CD4-positive, alpha-beta memory T cell (primary cell): ENCODE data around the gene SHFL. TPM values are rescaled to one million over a fixed set of nuclear protein-coding genes. Genes with fewer than 3 reads are reported as not detected.
A peak's percentile ranks its signal among the peaks of the same experiment; 100 is the strongest.

ENCODE experiments used
- CTCF ChIA-PET: fragments of 350-600 bp; sonication (Branson Sonifier 250); formaldehyde crosslinking; loops from one replicate; lab custom pipeline; 2021; ENCODE audit warnings: inconsistent platforms; ENCODE audit not compliant: partially characterized antibody; lab: Charles Lee
- POLR2A ChIA-PET: fragments of 350-600 bp; sonication (Branson Sonifier 250); formaldehyde crosslinking; loops from one replicate; lab custom pipeline; 2021; ENCODE audit not compliant: partially characterized antibody; lab: Charles Lee
- DNase-seq, 5 donors: peaks; one replicate each; pipeline versions ENCODE4 v3.0.0 to v3.0.0-alpha.2; 2020 to 2022; ENCODE audit warnings: mixed read lengths in 1 of 5
- H3K27ac ChIP-seq: one replicate; pipeline ENCODE4 v1.7.0; 2013; ENCODE audit warnings: low read depth, low read length
- H3K27me3 ChIP-seq: 2 replicates; pipeline ENCODE4 v1.7.0; 2013; ENCODE audit warnings: mild to moderate bottlenecking, low read length, moderate library complexity; ENCODE audit not compliant: insufficient read depth
- H3K36me3 ChIP-seq: 2 replicates; pipeline ENCODE4 v1.7.0; 2013; ENCODE audit warnings: mild to moderate bottlenecking, low read length, moderate library complexity; ENCODE audit not compliant: insufficient read depth
- H3K4me1 ChIP-seq: 2 replicates; pipeline ENCODE4 v1.7.0; 2013; ENCODE audit warnings: mild to moderate bottlenecking, low read length, moderate library complexity; ENCODE audit not compliant: insufficient read depth
- H3K4me3 ChIP-seq, 2 donors: one replicate each; pipeline ENCODE4 v1.7.0; 2013; ENCODE audit warnings: low read length in 2 of 2, mild to moderate bottlenecking in 1 of 2
- H3K9me3 ChIP-seq, 2 donors: one replicate each; pipeline ENCODE4 v1.7.0; 2013; ENCODE audit warnings: low read length in 2 of 2, control low read depth in 1 of 2; ENCODE audit not compliant: control insufficient read depth in 1 of 2
- H3K27ac Mint-ChIP-seq, 7 donors: one replicate each; pipeline ENCODE4 v1.8.0; 2020 to 2021; ENCODE audit warnings: mixed read lengths in 7 of 7, mild to moderate bottlenecking in 6 of 7, inconsistent platforms in 3 of 7, moderate library complexity in 3 of 7
- H3K27me3 Mint-ChIP-seq, 2 donors: one replicate each; pipeline ENCODE4 v1.8.0; 2020 to 2021; ENCODE audit warnings: mixed read lengths in 2 of 2
- H3K36me3 Mint-ChIP-seq, 2 donors: one replicate each; pipeline ENCODE4 v1.8.0; 2020 to 2021; ENCODE audit warnings: mixed read lengths in 2 of 2, inconsistent platforms in 1 of 2, mild to moderate bottlenecking in 1 of 2
- H3K4me1 Mint-ChIP-seq, 4 donors: one replicate each; pipeline ENCODE4 v1.8.0; 2020 to 2021; ENCODE audit warnings: mixed read lengths in 4 of 4, mild to moderate bottlenecking in 1 of 4
- H3K4me3 Mint-ChIP-seq, 8 donors: one replicate each; pipeline ENCODE4 v1.8.0; 2020 to 2021; ENCODE audit warnings: mixed read lengths in 8 of 8, mild to moderate bottlenecking in 7 of 8, moderate library complexity in 6 of 8, inconsistent platforms in 3 of 8
- H3K9me3 Mint-ChIP-seq, 8 donors: one replicate each; pipeline ENCODE4 v1.8.0; 2020 to 2021; ENCODE audit warnings: mixed read lengths in 8 of 8, mild to moderate bottlenecking in 5 of 8, inconsistent platforms in 3 of 8, moderate library complexity in 1 of 8
- intact Hi-C: fragments of 100-400 bp; cut with micrococcal nuclease; formaldehyde crosslinking; loops from one replicate; pipeline ENCODE4 v1.15.1; 2023
- polyA plus RNA-seq, 2 donors: library from polyadenylated mRNA; unstranded; fragments of 300-500 nt; fragmentation: Illumina TruSeq; gene quantifications; one replicate each; pipeline ENCODE4 v1.2.3, GENCODE V29; 2021
- total RNA-seq, 2 experiments: library from RNA; stranded (reverse); gene quantifications; one replicate each; pipeline ENCODE4 v1.2.3, GENCODE V29; 2021

The SHFL gene
- total and polyA plus RNA-seq, 4 experiments from 2014 or later, result 25.7 to 112 (median 85.0) TPM

- Histone ChIP-seq H3K4me3 (no peak overlapping the region), H3K36me3 (peaks cover 7% of the 10 kb centered on the region), H3K27me3 (no peaks in the 10 kb centered on the region), H3K27ac (no peak overlapping the region), H3K9me3 (no peaks in the 10 kb centered on the region), H3K4me1 (peaks cover 22% of the 10 kb centered on the region)
- H3K9me3 Mint-ChIP-seq, result no peaks in the 10 kb centered on the region
- H3K27me3 Mint-ChIP-seq, result no peaks in the 10 kb centered on the region
- POLR2A ChIA-PET, result interaction anchor here (3.3 to 3.7 kb wide), 3 partner anchors 15 to 26 kb away, joined by 19 to 28 read pairs (median 21); no protein-coding TSS in a partner anchor
- no peak for DNase-seq
- H3K36me3 Mint-ChIP-seq, result peaks cover 7 to 22% of the 10 kb centered on the region in 2 donors
- H3K4me3 Mint-ChIP-seq, result peak overlapping the region in 1 of 8 donors; percentile 3
- H3K27ac Mint-ChIP-seq, result peak overlapping the region in 1 of 7 donors; percentile 48
- intact Hi-C loops, result no loop called here
- peaks cover 3 to 24% (median 10%) of the 10 kb centered on the region in 4 donors for H3K4me1 Mint-ChIP-seq
- CTCF ChIA-PET, result interaction anchor here (1.1 to 2.6 kb wide), 5 partner anchors 9 to 95 kb away, joined by 3 to 8 read pairs (median 6); partner anchors contain the start of gene P2RY11
These were observed 35.9 kb downstream of the SHFL start for GRCh38 chr19:10122045-10122444.

DNA sequence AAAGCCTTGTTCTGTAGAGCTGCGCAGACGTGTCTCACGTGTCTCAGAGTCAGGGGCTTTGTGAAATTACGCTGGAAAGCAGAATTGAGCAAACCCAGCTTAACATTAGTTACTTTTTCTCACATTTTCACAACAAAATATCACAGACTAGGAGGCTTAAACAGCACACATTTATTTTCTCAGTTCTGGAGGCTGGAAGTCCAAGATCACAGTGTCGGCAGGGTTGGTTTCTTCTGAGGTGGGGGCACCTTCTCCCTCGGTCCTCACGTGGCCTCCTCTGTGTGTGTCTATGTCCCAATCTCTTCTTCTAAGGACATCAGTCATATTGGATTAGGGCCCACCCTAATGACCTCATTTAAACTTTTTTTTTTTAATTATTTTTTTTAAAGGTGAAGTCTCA lies 38.3 kb downstream of the SHFL start:
- Histone ChIP-seq H3K4me3 (no peak overlapping the region), H3K9me3 (no peaks in the 10 kb centered on the region), H3K36me3 (no peaks in the 10 kb centered on the region), H3K27ac (no peak overlapping the region), H3K27me3 (no peaks in the 10 kb centered on the region), H3K4me1 (no peaks in the 10 kb centered on the region)
- no peak overlapping the region for H3K4me3 Mint-ChIP-seq
- no peaks in the 10 kb centered on the region for H3K9me3 Mint-ChIP-seq
- peaks cover 3 to 7% (median 5%) of the 10 kb centered on the region in 4 donors for H3K4me1 Mint-ChIP-seq
- no peak for DNase-seq
- intact Hi-C loops, result no loop called here
- H3K27me3 Mint-ChIP-seq, result no peaks in the 10 kb centered on the region
- ChIA-PET POLR2A (interaction anchor here (0.8 to 1.2 kb wide), 2 partner anchors 15 to 19 kb away, joined by 3 to 4 read pairs; no protein-coding TSS in a partner anchor), CTCF (interaction anchor here (0.9 kb wide), 1 partner anchor 126 kb away, joined by 4 read pairs; no protein-coding TSS in a partner anchor)
- H3K27ac Mint-ChIP-seq, result peak overlapping the region in 3 of 7 donors; percentile 13 to 73 (median 26)
- peaks cover 4 to 17% of the 10 kb centered on the region in 2 donors for H3K36me3 Mint-ChIP-seq

DNA sequence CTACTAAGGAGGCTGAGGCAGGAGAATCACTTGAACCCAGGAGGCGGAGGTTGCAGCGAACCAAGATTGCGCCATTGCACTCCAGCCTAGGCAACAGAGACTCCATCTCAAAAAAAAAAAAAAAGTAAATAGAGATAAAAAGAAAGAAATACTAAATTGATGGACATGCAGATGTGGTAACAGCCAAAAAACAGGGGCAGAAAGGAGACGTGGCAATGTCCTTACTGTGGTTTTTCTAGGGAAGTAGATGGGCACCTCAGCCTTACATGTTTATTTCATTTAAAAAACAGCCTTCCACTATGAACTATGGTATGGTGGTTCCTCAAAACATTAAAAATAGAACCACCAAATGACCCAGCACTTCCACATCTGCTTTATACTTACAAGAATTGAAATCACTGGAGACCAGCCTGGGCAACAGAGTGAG lies 40.1 kb downstream of the SHFL start:
- Histone ChIP-seq H3K27ac (no peak overlapping the region), H3K4me1 (no peaks in the 10 kb centered on the region), H3K27me3 (no peaks in the 10 kb centered on the region), H3K9me3 (no peaks in the 10 kb centered on the region), H3K36me3 (peaks cover under 1% of the 10 kb centered on the region), H3K4me3 (no peak overlapping the region)
- no peak overlapping the region for H3K4me3 Mint-ChIP-seq
- no peak overlapping the region for H3K27ac Mint-ChIP-seq
- H3K36me3 Mint-ChIP-seq, result peaks cover 8 to 17% of the 10 kb centered on the region in 2 donors
- H3K4me1 Mint-ChIP-seq, result no peaks in the 10 kb centered on the region
- no peak for DNase-seq
- intact Hi-C loops, result loop anchor here (5.0 kb wide), 1 partner anchor 61 kb away; no protein-coding TSS in a partner anchor
- ChIA-PET POLR2A (interaction anchor here (1.1 kb wide), 1 partner anchor 17 kb away, joined by 3 read pairs; no protein-coding TSS in a partner anchor), CTCF (interaction anchor here (0.5 to 1.2 kb wide), 3 partner anchors 17 to 63 kb away, joined by 3 to 4 read pairs (median 3); partner anchors contain the start of gene ANGPTL6)
- H3K27me3 Mint-ChIP-seq, result no peaks in the 10 kb centered on the region
- H3K9me3 Mint-ChIP-seq, result no peaks in the 10 kb centered on the region

- CTCF ChIA-PET, result interaction anchor here (0.5 to 1.8 kb wide), 9 partner anchors 9 to 256 kb away, joined by 3 to 5 read pairs (median 4); partner anchors contain the start of gene PPAN
- no peak overlapping the region for H3K27ac ChIP-seq
- POLR2A ChIA-PET, result interaction anchor here (0.7 to 5.7 kb wide), 2 partner anchors 10 to 15 kb away, joined by 3 to 36 read pairs; no protein-coding TSS in a partner anchor
- peaks cover 0 to 1% (median 0%) of the 10 kb centered on the region in 8 donors for H3K9me3 Mint-ChIP-seq
- no peaks in the 10 kb centered on the region for H3K27me3 Mint-ChIP-seq
- H3K36me3 ChIP-seq, result peaks cover 49% of the 10 kb centered on the region
- H3K4me3 Mint-ChIP-seq, result no peak overlapping the region
- no peaks in the 10 kb centered on the region for H3K9me3 ChIP-seq
- peaks cover 28 to 43% of the 10 kb centered on the region in 2 donors for H3K36me3 Mint-ChIP-seq
- H3K4me1 Mint-ChIP-seq, result peaks cover 0 to 2% (median 0%) of the 10 kb centered on the region in 4 donors
- intact Hi-C loops, result no loop called here
- H3K4me1 ChIP-seq, result no peaks in the 10 kb centered on the region
- no peak for DNase-seq
- H3K27me3 ChIP-seq, result no peaks in the 10 kb centered on the region
- H3K4me3 ChIP-seq, result no peak overlapping the region
- peak overlapping the region in 4 of 7 donors; percentile 13 to 74 (median 55) for H3K27ac Mint-ChIP-seq
These were observed 46.8 kb downstream of the SHFL start for GRCh38 chr19:10132905-10133304.

DNA sequence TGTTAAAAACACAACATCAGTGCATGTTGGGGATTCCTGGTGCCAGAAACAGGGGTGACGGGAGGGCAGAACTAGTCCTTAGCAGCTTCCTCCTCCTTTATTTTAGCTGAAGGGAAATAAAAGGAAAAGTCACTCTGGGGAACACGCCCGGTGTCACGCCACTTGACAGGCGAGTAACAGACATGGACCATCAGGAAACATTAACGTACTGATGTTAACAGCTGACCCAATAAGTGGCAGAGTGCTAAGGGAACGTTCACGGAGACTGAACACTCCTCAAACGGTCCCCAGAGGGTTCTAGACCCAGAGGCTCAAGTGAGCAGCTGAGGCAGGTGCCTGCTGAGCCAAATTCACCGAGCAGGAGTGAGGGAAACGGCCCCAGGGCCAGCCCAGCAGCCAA lies 47.5 kb downstream of the SHFL start:
- ChIA-PET CTCF (interaction anchor here (0.5 to 1.8 kb wide), 7 partner anchors 9 to 255 kb away, joined by 3 to 5 read pairs (median 4); no protein-coding TSS in a partner anchor), POLR2A (interaction anchor here (5.7 kb wide), 1 partner anchor 9 kb away, joined by 36 read pairs; no protein-coding TSS in a partner anchor)
- Mint-ChIP-seq H3K9me3 (peaks cover 0 to 1% (median 0%) of the 10 kb centered on the region in 8 donors), H3K27ac (no peak overlapping the region), H3K4me3 (no peak overlapping the region), H3K27me3 (no peaks in the 10 kb centered on the region), H3K36me3 (peaks cover 28 to 43% of the 10 kb centered on the region in 2 donors), H3K4me1 (peaks cover 0 to 2% (median 0%) of the 10 kb centered on the region in 4 donors)
- Histone ChIP-seq H3K4me3 (no peak overlapping the region), H3K36me3 (peaks cover 56% of the 10 kb centered on the region), H3K9me3 (no peaks in the 10 kb centered on the region), H3K27me3 (no peaks in the 10 kb centered on the region), H3K27ac (no peak overlapping the region), H3K4me1 (no peaks in the 10 kb centered on the region)
- no peak for DNase-seq
- intact Hi-C loops, result no loop called here

DNA sequence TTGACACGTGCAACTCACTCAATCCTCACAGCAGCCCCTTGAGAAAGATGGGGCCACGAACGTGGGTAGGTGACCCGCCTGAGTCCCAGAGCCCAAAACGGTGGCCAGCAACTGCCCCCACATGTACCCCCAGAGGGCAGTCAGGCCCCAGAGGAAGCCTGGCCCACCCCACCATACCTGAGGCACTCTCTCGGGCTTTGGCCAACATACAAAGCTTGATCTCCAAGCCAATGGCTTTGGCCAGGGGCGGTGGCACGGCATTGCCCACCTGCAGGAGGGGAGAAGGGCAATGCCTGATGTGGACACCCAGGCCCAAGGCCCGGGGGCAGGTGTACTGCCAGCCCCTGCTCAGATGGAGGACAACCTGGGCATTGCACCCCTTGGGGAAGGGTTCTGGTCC lies 47.9 kb downstream of the SHFL start:
- Histone ChIP-seq H3K9me3 (no peaks in the 10 kb centered on the region), H3K4me1 (no peaks in the 10 kb centered on the region), H3K27ac (no peak overlapping the region), H3K4me3 (no peak overlapping the region), H3K36me3 (peaks cover 60% of the 10 kb centered on the region), H3K27me3 (no peaks in the 10 kb centered on the region)
- peaks cover 0 to 2% (median 0%) of the 10 kb centered on the region in 4 donors for H3K4me1 Mint-ChIP-seq
- intact Hi-C loops, result no loop called here
- ChIA-PET POLR2A (interaction anchor here (0.8 to 6.4 kb wide), 3 partner anchors 9 to 13 kb away, joined by 3 to 36 read pairs (median 28); partner anchors contain the start of gene EIF3G), CTCF (interaction anchor here (1.8 kb wide), 1 partner anchor 125 kb away, joined by 5 read pairs; no protein-coding TSS in a partner anchor)
- H3K36me3 Mint-ChIP-seq, result peaks cover 29 to 44% of the 10 kb centered on the region in 2 donors
- H3K9me3 Mint-ChIP-seq, result peaks cover 0 to 1% (median 0%) of the 10 kb centered on the region in 8 donors
- no peaks in the 10 kb centered on the region for H3K27me3 Mint-ChIP-seq
- no peak for DNase-seq
- H3K4me3 Mint-ChIP-seq, result no peak overlapping the region
- H3K27ac Mint-ChIP-seq, result no peak overlapping the region
